IMR-90 (cell line): ENCODE results near the gene DENND1C. TPM values are rescaled to one million over a fixed set of nuclear protein-coding genes. Genes with fewer than 3 reads are reported as not detected.

Experiments used
- ATAC-seq: fragments of 200-7000 bp; cut with Tn5 transposase; 2 replicates; pipeline ENCODE4 v1.9.1; 2020; ENCODE audit warnings: low read depth, mild to moderate bottlenecking, moderate library complexity
- BruUV-seq: library from RNA; stranded (reverse); fragments of 400-500 nt; replicated peaks from 2 replicates; lab custom pipeline; 2021; lab: Mats Ljungman, UMichigan
- CTCF ChIA-PET: fragments of 300-600 bp; formaldehyde crosslinking; extraction: SDS; loops from one replicate; lab custom pipeline; 2021; ENCODE audit warnings: antibody characterized with exemption; lab: Yijun Ruan, JAX
- POLR2A ChIA-PET: fragments of 300-600 bp; sonication (Branson Sonifier 250); formaldehyde crosslinking; loops from one replicate; lab custom pipeline; 2022; ENCODE audit warnings: antibody characterized with exemption; ENCODE audit not compliant: unreplicated experiment; lab: Charles Lee
- DNase-seq: peaks from one replicate; pipeline ENCODE4 v3.0.0; 2013
- H2AFZ ChIP-seq: replicated peaks from 2 replicates; pipeline ENCODE3; 2013; ENCODE audit warnings: low read length, mild to moderate bottlenecking; ENCODE audit not compliant: poor library complexity
- H2AK5ac ChIP-seq: 2 replicates; pipeline ENCODE4 v1.6.1; 2013; ENCODE audit warnings: low read depth, low read length, inconsistent platforms
- H2AK9ac ChIP-seq: replicated peaks from 2 replicates; pipeline ENCODE3; 2013; ENCODE audit warnings: mild to moderate bottlenecking, low read depth, low read length, moderate library complexity; ENCODE audit not compliant: poor library complexity
- H2BK120ac ChIP-seq: 2 replicates; pipeline ENCODE4 v1.6.1; 2013; ENCODE audit warnings: low read depth, low read length, inconsistent platforms
- H2BK15ac ChIP-seq: 3 replicates; pipeline ENCODE4 v1.6.1; 2013; ENCODE audit warnings: low read depth, low read length, inconsistent platforms
- H2BK20ac ChIP-seq: 2 replicates; pipeline ENCODE4 v1.6.1; 2013; ENCODE audit warnings: low read depth, mild to moderate bottlenecking, inconsistent platforms, low read length, moderate library complexity
- H2BK5ac ChIP-seq: 2 replicates; pipeline ENCODE4 v1.6.1; 2013; ENCODE audit warnings: mild to moderate bottlenecking, low read depth, low read length, inconsistent platforms; ENCODE audit not compliant: poor library complexity, severe bottlenecking
- H3K14ac ChIP-seq: replicated peaks from 2 replicates; pipeline ENCODE4 v1.6.1; 2013; ENCODE audit warnings: low read depth, low read length, inconsistent platforms
- H3K18ac ChIP-seq: 2 replicates; pipeline ENCODE4 v1.6.1; 2013; ENCODE audit warnings: low read depth, low read length, control low read depth
- H3K23ac ChIP-seq: 2 replicates; pipeline ENCODE4 v1.6.1; 2013; ENCODE audit warnings: low read depth, low read length, inconsistent platforms
- H3K27ac ChIP-seq: 2 replicates; pipeline ENCODE4 v1.5.1; 2013; ENCODE audit warnings: mild to moderate bottlenecking, control low read depth, low read length; ENCODE audit not compliant: insufficient read depth
- H3K27me3 ChIP-seq: 2 replicates; pipeline ENCODE4 v1.6.1; 2013; ENCODE audit warnings: low read length; ENCODE audit not compliant: control insufficient read depth, insufficient read depth
- H3K36me3 ChIP-seq: 2 replicates; pipeline ENCODE4 v1.6.1; 2013; ENCODE audit warnings: low read length, mixed read lengths; ENCODE audit not compliant: control insufficient read depth, insufficient read depth
- H3K4ac ChIP-seq: 2 replicates; pipeline ENCODE4 v1.6.1; 2013; ENCODE audit warnings: low read depth, low read length, inconsistent platforms
- H3K4me1 ChIP-seq: 2 replicates; pipeline ENCODE4 v1.6.1; 2013; ENCODE audit warnings: low read length, mixed read lengths; ENCODE audit not compliant: control insufficient read depth, insufficient read depth
- H3K4me2 ChIP-seq: 2 replicates; pipeline ENCODE4 v1.6.1; 2013; ENCODE audit warnings: low read depth, mild to moderate bottlenecking, control low read depth, low read length, moderate library complexity
- H3K4me3 ChIP-seq: 2 replicates; pipeline ENCODE4 v1.5.1; 2013; ENCODE audit warnings: low read depth, mild to moderate bottlenecking, control low read depth, low read length, moderate library complexity; ENCODE audit not compliant: insufficient read depth
- H3K56ac ChIP-seq: 2 replicates; pipeline ENCODE4 v1.6.1; 2013; ENCODE audit warnings: low read length, inconsistent platforms; ENCODE audit not compliant: insufficient read depth; ENCODE audit errors: extremely low read depth
- H3K79me1 ChIP-seq, 2 experiments: 2 replicates each; pipeline ENCODE4 v1.6.1; 2013; ENCODE audit warnings: low read length in 2 of 2, inconsistent platforms in 1 of 2, low read depth in 1 of 2
- H3K9ac ChIP-seq: 2 replicates; pipeline ENCODE4 v1.6.1; 2013; ENCODE audit warnings: low read depth, low read length, control low read depth
- H3K9me1 ChIP-seq: 2 replicates; pipeline ENCODE4 v1.6.1; 2013; ENCODE audit warnings: low read length, inconsistent platforms; ENCODE audit not compliant: insufficient read depth
- H3K9me3 ChIP-seq: 2 replicates; pipeline ENCODE4 v1.6.1; 2013; ENCODE audit warnings: low read length; ENCODE audit not compliant: control insufficient read depth, insufficient read depth
- H4K20me1 ChIP-seq: 2 replicates; pipeline ENCODE4 v1.6.1; 2013; ENCODE audit warnings: low read length, inconsistent platforms; ENCODE audit not compliant: insufficient read depth
- H4K5ac ChIP-seq: 2 replicates; pipeline ENCODE4 v1.6.1; 2013; ENCODE audit warnings: mild to moderate bottlenecking, low read depth, low read length, control low read depth
- H4K8ac ChIP-seq, 2 experiments: 2 replicates each; pipeline ENCODE4 v1.6.1; 2013; ENCODE audit warnings: low read depth in 2 of 2, low read length in 2 of 2, control low read depth in 1 of 2, inconsistent platforms in 1 of 2
- H4K91ac ChIP-seq: 2 replicates; pipeline ENCODE4 v1.6.1; 2013; ENCODE audit warnings: low read depth, low read length, inconsistent platforms; ENCODE audit not compliant: insufficient read depth
- CEBPB ChIP-seq: IDR thresholded peaks from 2 replicates; pipeline ENCODE4 v1.6.1; 2012; ENCODE audit warnings: low read depth, low read length, improper control_type of control experiment
- CHD1 ChIP-seq: IDR thresholded peaks from 2 replicates; pipeline ENCODE4 v1.6.1; 2012; ENCODE audit warnings: low read depth, low read length, improper control_type of control experiment
- ELK1 ChIP-seq: fragments of 150-350 bp; IDR thresholded peaks from 2 replicates; pipeline ENCODE4 v1.6.1; 2016; ENCODE audit warnings: low read depth, mild to moderate bottlenecking, low read length, moderate library complexity, borderline replicate concordance
- MAFK ChIP-seq: IDR thresholded peaks from 2 replicates; pipeline ENCODE4 v1.6.1; 2012; ENCODE audit warnings: low read depth, low read length, improper control_type of control experiment
- MXI1 ChIP-seq: IDR thresholded peaks from 2 replicates; pipeline ENCODE4 v1.6.1; 2012; ENCODE audit warnings: low read depth, mild to moderate bottlenecking, low read length, moderate library complexity, borderline replicate concordance
- NFE2L2 ChIP-seq: fragments of 150-350 bp; IDR thresholded peaks from 2 replicates; pipeline ENCODE4 v1.6.1; 2016; ENCODE audit warnings: low read depth, mild to moderate bottlenecking, low read length
- POLR2A ChIP-seq: IDR thresholded peaks from 2 replicates; pipeline ENCODE4 v1.6.1; 2012; ENCODE audit warnings: mild to moderate bottlenecking, low read depth, low read length
- RAD21 ChIP-seq: IDR thresholded peaks from 2 replicates; pipeline ENCODE4 v1.6.1; 2012; ENCODE audit warnings: low read length, improper control_type of control experiment
- RCOR1 ChIP-seq: IDR thresholded peaks from 2 replicates; pipeline ENCODE4 v1.6.1; 2012; ENCODE audit warnings: mild to moderate bottlenecking, low read length, improper control_type of control experiment; ENCODE audit not compliant: insufficient replicate concordance
- RFX5 ChIP-seq: IDR thresholded peaks from 2 replicates; pipeline ENCODE4 v1.8.0; 2012; ENCODE audit warnings: low read depth, mild to moderate bottlenecking, low read length, moderate library complexity
- WGBS, 2 experiments: methylation state at CpG; one replicate each; pipeline versions ENCODE4 v1.1.5 to v1.1.7; 2013; ENCODE audit warnings: missing lambda C conversion rate in 2 of 2; ENCODE audit not compliant: insufficient read length in 1 of 2; ENCODE audit errors: extremely low coverage in 2 of 2; 5-methylcytosine and 5-hydroxymethylcytosine counted together
- dilution Hi-C: fragments of 300-500 bp; cut with HindIII; formaldehyde crosslinking; loops from one replicate; pipeline ENCODE4 v1.14.3; 2018; ENCODE audit warnings: low sequenced_read_pairs; ENCODE audit not compliant: unreplicated experiment
- in situ Hi-C: fragments of 300-500 bp; cut with MboI; formaldehyde crosslinking; loops from 3 replicates; pipeline ENCODE4 v1.14.3; 2019; ENCODE audit warnings: low sequenced_read_pairs, inconsistent platforms, mixed read lengths
- intact Hi-C: fragments of 100-400 bp; cut with micrococcal nuclease; formaldehyde crosslinking; loops from 2 replicates; pipeline ENCODE4 v1.10.0; 2022
- polyA plus RNA-seq, 3 experiments: library from polyadenylated mRNA; depleted of rRNA; stranded (reverse); fragments of >200 nt; gene quantifications; 2 replicates each; pipeline ENCODE4 v1.2.3, GENCODE V29; 2012; ENCODE audit warnings: low replicate concordance in 1 of 3
- total RNA-seq: library from RNA; depleted of rRNA; stranded (reverse); fragments of >200 nt; gene quantifications from 2 replicates; pipeline ENCODE4 v1.2.3, GENCODE V29; 2012
- TF ChIP-seq, protein P1 (sequence below): conservative IDR thresholded peaks from 2 replicates; pipeline ENCODE4 v1.5.1; 2012; ENCODE audit warnings: mild to moderate bottlenecking, low read depth, low read length, improper control_type of control experiment
- TF ChIP-seq, protein P2 (sequence below): fragments of 150-350 bp; IDR thresholded peaks from 2 replicates; pipeline ENCODE4 v1.6.1; 2017; ENCODE audit warnings: mild to moderate bottlenecking, antibody characterized with exemption, low read length, low read depth

DENND1C gene
- total and polyA plus RNA-seq, 2 of the 4 experiments (the other 2 are of a cell fraction): not detected

DNA sequence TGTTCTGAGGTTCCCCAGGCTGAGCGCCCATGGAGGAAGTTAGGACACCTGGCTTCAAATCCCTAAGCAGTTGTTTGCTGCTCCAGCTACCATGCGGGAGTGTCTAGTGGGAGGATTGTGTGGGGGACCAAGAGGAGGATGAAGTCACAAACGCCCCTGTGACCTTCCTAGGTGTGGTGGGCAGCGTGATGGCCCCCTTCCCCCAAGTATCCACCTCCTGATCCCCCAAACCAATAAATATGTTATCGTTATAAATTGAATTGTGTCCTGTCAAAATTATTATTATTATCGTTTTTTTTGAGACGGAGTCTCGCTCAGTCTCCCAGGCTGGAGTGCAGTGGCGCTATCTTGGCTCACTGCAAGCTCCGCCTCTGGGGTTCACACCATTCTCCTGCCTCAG lies 47.9 kb downstream of the DENND1C start, which contains the start of gene SLC25A41:
Gene SLC25A41 (minus strand): TSS at position 101 of the 400 bp plus-strand sequence. CDS start 70 bp downstream, at position 31.
- Histone ChIP-seq H3K4ac (no peak within 1 kb of the TSS), H2AK5ac (no peak within 1 kb of the TSS), H3K4me1 (no peaks in the 10 kb centered on the region), H3K23ac (no peak within 1 kb of the TSS), H4K20me1 (no peaks in the 10 kb centered on the region), H3K56ac (no peak within 1 kb of the TSS), H3K27me3 (peaks cover 8% of the 10 kb centered on the region; the same call in 1 of the 2 replicates), H3K36me3 (no peaks in the 10 kb centered on the region), H2BK20ac (no peak within 1 kb of the TSS), H4K5ac (no peak within 1 kb of the TSS), H3K4me2 (no peak within 1 kb of the TSS), H3K9ac (no peak within 1 kb of the TSS), H3K4me3 (no peak within 1 kb of the TSS), H3K9me1 (no peaks in the 10 kb centered on the region), H2BK5ac (no peak within 1 kb of the TSS), H2AFZ (no peak within 1 kb of the TSS), H2BK120ac (no peak within 1 kb of the TSS), H4K8ac (no peak within 1 kb of the TSS), H3K14ac (no peak within 1 kb of the TSS), H3K18ac (no peak within 1 kb of the TSS), H2AK9ac (no peak within 1 kb of the TSS), H2BK15ac (no peak within 1 kb of the TSS), H3K9me3 (no peaks in the 10 kb centered on the region), H3K27ac (no peak within 1 kb of the TSS), H3K79me1 (no peaks in the 10 kb centered on the region), H4K91ac (no peak within 1 kb of the TSS)
- TF ChIP-seq RFX5 (no peak), CEBPB (no peak), MAFK (no peak), NFE2L2 (no peak), MXI1 (no peak), CHD1 (no peak), RCOR1 (no peak), ELK1 (no peak), POLR2A (no peak), RAD21 (no peak)
- TF ChIP-seq, protein P1, sequence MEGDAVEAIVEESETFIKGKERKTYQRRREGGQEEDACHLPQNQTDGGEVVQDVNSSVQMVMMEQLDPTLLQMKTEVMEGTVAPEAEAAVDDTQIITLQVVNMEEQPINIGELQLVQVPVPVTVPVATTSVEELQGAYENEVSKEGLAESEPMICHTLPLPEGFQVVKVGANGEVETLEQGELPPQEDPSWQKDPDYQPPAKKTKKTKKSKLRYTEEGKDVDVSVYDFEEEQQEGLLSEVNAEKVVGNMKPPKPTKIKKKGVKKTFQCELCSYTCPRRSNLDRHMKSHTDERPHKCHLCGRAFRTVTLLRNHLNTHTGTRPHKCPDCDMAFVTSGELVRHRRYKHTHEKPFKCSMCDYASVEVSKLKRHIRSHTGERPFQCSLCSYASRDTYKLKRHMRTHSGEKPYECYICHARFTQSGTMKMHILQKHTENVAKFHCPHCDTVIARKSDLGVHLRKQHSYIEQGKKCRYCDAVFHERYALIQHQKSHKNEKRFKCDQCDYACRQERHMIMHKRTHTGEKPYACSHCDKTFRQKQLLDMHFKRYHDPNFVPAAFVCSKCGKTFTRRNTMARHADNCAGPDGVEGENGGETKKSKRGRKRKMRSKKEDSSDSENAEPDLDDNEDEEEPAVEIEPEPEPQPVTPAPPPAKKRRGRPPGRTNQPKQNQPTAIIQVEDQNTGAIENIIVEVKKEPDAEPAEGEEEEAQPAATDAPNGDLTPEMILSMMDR: no peak
- TF ChIP-seq, protein P2, sequence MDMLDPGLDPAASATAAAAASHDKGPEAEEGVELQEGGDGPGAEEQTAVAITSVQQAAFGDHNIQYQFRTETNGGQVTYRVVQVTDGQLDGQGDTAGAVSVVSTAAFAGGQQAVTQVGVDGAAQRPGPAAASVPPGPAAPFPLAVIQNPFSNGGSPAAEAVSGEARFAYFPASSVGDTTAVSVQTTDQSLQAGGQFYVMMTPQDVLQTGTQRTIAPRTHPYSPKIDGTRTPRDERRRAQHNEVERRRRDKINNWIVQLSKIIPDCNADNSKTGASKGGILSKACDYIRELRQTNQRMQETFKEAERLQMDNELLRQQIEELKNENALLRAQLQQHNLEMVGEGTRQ: no peak
- ATAC-seq: no peak
- ChIA-PET CTCF (no interaction called here), POLR2A (no interaction called here)
- no peak for DNase-seq
- in situ Hi-C loops (no loop called here), dilution Hi-C loops (no loop called here), intact Hi-C loops (no loop called here)
- BruUV-seq: no TSS peak
- 100% methylated on average over 4 of the region's 10 CpGs; no CpG with 5 or more reads in 1 of the 2 experiments for WGBS, 2 experiments
